IMR-90 (cell line): ENCODE data around the gene KCNMA1. TPM values are rescaled to one million over a fixed set of nuclear protein-coding genes. Genes with fewer than 3 reads are reported as not detected.

Experiments used
- ATAC-seq: fragments of 200-7000 bp; cut with Tn5 transposase; 2 replicates; pipeline ENCODE4 v1.9.1; 2020; ENCODE audit warnings: low read depth, mild to moderate bottlenecking, moderate library complexity
- BruUV-seq: library from RNA; stranded (reverse); fragments of 400-500 nt; replicated peaks from 2 replicates; lab custom pipeline; 2021; lab: Mats Ljungman, UMichigan
- CTCF ChIA-PET: fragments of 300-600 bp; formaldehyde crosslinking; extraction: SDS; loops from one replicate; lab custom pipeline; 2021; ENCODE audit warnings: antibody characterized with exemption; lab: Yijun Ruan, JAX
- POLR2A ChIA-PET: fragments of 300-600 bp; sonication (Branson Sonifier 250); formaldehyde crosslinking; loops from one replicate; lab custom pipeline; 2022; ENCODE audit warnings: antibody characterized with exemption; ENCODE audit not compliant: unreplicated experiment; lab: Charles Lee
- DNase-seq: peaks from one replicate; pipeline ENCODE4 v3.0.0; 2013
- H2AFZ ChIP-seq: replicated peaks from 2 replicates; pipeline ENCODE3; 2013; ENCODE audit warnings: low read length, mild to moderate bottlenecking; ENCODE audit not compliant: poor library complexity
- H2AK5ac ChIP-seq: 2 replicates; pipeline ENCODE4 v1.6.1; 2013; ENCODE audit warnings: low read depth, low read length, inconsistent platforms
- H2AK9ac ChIP-seq: replicated peaks from 2 replicates; pipeline ENCODE3; 2013; ENCODE audit warnings: mild to moderate bottlenecking, low read depth, low read length, moderate library complexity; ENCODE audit not compliant: poor library complexity
- H2BK120ac ChIP-seq: 2 replicates; pipeline ENCODE4 v1.6.1; 2013; ENCODE audit warnings: low read depth, low read length, inconsistent platforms
- H2BK15ac ChIP-seq: 3 replicates; pipeline ENCODE4 v1.6.1; 2013; ENCODE audit warnings: low read depth, low read length, inconsistent platforms
- H2BK20ac ChIP-seq: 2 replicates; pipeline ENCODE4 v1.6.1; 2013; ENCODE audit warnings: low read depth, mild to moderate bottlenecking, inconsistent platforms, low read length, moderate library complexity
- H2BK5ac ChIP-seq: 2 replicates; pipeline ENCODE4 v1.6.1; 2013; ENCODE audit warnings: mild to moderate bottlenecking, low read depth, low read length, inconsistent platforms; ENCODE audit not compliant: poor library complexity, severe bottlenecking
- H3K14ac ChIP-seq: replicated peaks from 2 replicates; pipeline ENCODE4 v1.6.1; 2013; ENCODE audit warnings: low read depth, low read length, inconsistent platforms
- H3K18ac ChIP-seq: 2 replicates; pipeline ENCODE4 v1.6.1; 2013; ENCODE audit warnings: low read depth, low read length, control low read depth
- H3K23ac ChIP-seq: 2 replicates; pipeline ENCODE4 v1.6.1; 2013; ENCODE audit warnings: low read depth, low read length, inconsistent platforms
- H3K27ac ChIP-seq: 2 replicates; pipeline ENCODE4 v1.5.1; 2013; ENCODE audit warnings: mild to moderate bottlenecking, control low read depth, low read length; ENCODE audit not compliant: insufficient read depth
- H3K27me3 ChIP-seq: 2 replicates; pipeline ENCODE4 v1.6.1; 2013; ENCODE audit warnings: low read length; ENCODE audit not compliant: control insufficient read depth, insufficient read depth
- H3K36me3 ChIP-seq: 2 replicates; pipeline ENCODE4 v1.6.1; 2013; ENCODE audit warnings: low read length, mixed read lengths; ENCODE audit not compliant: control insufficient read depth, insufficient read depth
- H3K4ac ChIP-seq: 2 replicates; pipeline ENCODE4 v1.6.1; 2013; ENCODE audit warnings: low read depth, low read length, inconsistent platforms
- H3K4me1 ChIP-seq: 2 replicates; pipeline ENCODE4 v1.6.1; 2013; ENCODE audit warnings: low read length, mixed read lengths; ENCODE audit not compliant: control insufficient read depth, insufficient read depth
- H3K4me2 ChIP-seq: 2 replicates; pipeline ENCODE4 v1.6.1; 2013; ENCODE audit warnings: low read depth, mild to moderate bottlenecking, control low read depth, low read length, moderate library complexity
- H3K4me3 ChIP-seq: 2 replicates; pipeline ENCODE4 v1.5.1; 2013; ENCODE audit warnings: low read depth, mild to moderate bottlenecking, control low read depth, low read length, moderate library complexity; ENCODE audit not compliant: insufficient read depth
- H3K56ac ChIP-seq: 2 replicates; pipeline ENCODE4 v1.6.1; 2013; ENCODE audit warnings: low read length, inconsistent platforms; ENCODE audit not compliant: insufficient read depth; ENCODE audit errors: extremely low read depth
- H3K79me1 ChIP-seq, 2 experiments: 2 replicates each; pipeline ENCODE4 v1.6.1; 2013; ENCODE audit warnings: low read length in 2 of 2, inconsistent platforms in 1 of 2, low read depth in 1 of 2
- H3K9ac ChIP-seq: 2 replicates; pipeline ENCODE4 v1.6.1; 2013; ENCODE audit warnings: low read depth, low read length, control low read depth
- H3K9me1 ChIP-seq: 2 replicates; pipeline ENCODE4 v1.6.1; 2013; ENCODE audit warnings: low read length, inconsistent platforms; ENCODE audit not compliant: insufficient read depth
- H3K9me3 ChIP-seq: 2 replicates; pipeline ENCODE4 v1.6.1; 2013; ENCODE audit warnings: low read length; ENCODE audit not compliant: control insufficient read depth, insufficient read depth
- H4K20me1 ChIP-seq: 2 replicates; pipeline ENCODE4 v1.6.1; 2013; ENCODE audit warnings: low read length, inconsistent platforms; ENCODE audit not compliant: insufficient read depth
- H4K5ac ChIP-seq: 2 replicates; pipeline ENCODE4 v1.6.1; 2013; ENCODE audit warnings: mild to moderate bottlenecking, low read depth, low read length, control low read depth
- H4K8ac ChIP-seq, 2 experiments: 2 replicates each; pipeline ENCODE4 v1.6.1; 2013; ENCODE audit warnings: low read depth in 2 of 2, low read length in 2 of 2, control low read depth in 1 of 2, inconsistent platforms in 1 of 2
- H4K91ac ChIP-seq: 2 replicates; pipeline ENCODE4 v1.6.1; 2013; ENCODE audit warnings: low read depth, low read length, inconsistent platforms; ENCODE audit not compliant: insufficient read depth
- BHLHE40 ChIP-seq: fragments of 150-350 bp; IDR thresholded peaks from 2 replicates; pipeline ENCODE4 v1.6.1; 2016; ENCODE audit warnings: mild to moderate bottlenecking, low read depth, low read length
- CEBPB ChIP-seq: IDR thresholded peaks from 2 replicates; pipeline ENCODE4 v1.6.1; 2012; ENCODE audit warnings: low read depth, low read length, improper control_type of control experiment
- CHD1 ChIP-seq: IDR thresholded peaks from 2 replicates; pipeline ENCODE4 v1.6.1; 2012; ENCODE audit warnings: low read depth, low read length, improper control_type of control experiment
- FOS ChIP-seq: fragments of 150-350 bp; IDR thresholded peaks from 2 replicates; pipeline ENCODE4 v1.6.1; 2016; ENCODE audit warnings: low read depth, low read length
- MAFK ChIP-seq: IDR thresholded peaks from 2 replicates; pipeline ENCODE4 v1.6.1; 2012; ENCODE audit warnings: low read depth, low read length, improper control_type of control experiment
- MXI1 ChIP-seq: IDR thresholded peaks from 2 replicates; pipeline ENCODE4 v1.6.1; 2012; ENCODE audit warnings: low read depth, mild to moderate bottlenecking, low read length, moderate library complexity, borderline replicate concordance
- NFE2L2 ChIP-seq: fragments of 150-350 bp; IDR thresholded peaks from 2 replicates; pipeline ENCODE4 v1.6.1; 2016; ENCODE audit warnings: low read depth, mild to moderate bottlenecking, low read length
- RCOR1 ChIP-seq: IDR thresholded peaks from 2 replicates; pipeline ENCODE4 v1.6.1; 2012; ENCODE audit warnings: mild to moderate bottlenecking, low read length, improper control_type of control experiment; ENCODE audit not compliant: insufficient replicate concordance
- RFX5 ChIP-seq: IDR thresholded peaks from 2 replicates; pipeline ENCODE4 v1.8.0; 2012; ENCODE audit warnings: low read depth, mild to moderate bottlenecking, low read length, moderate library complexity
- SMC3 ChIP-seq: fragments of 150-350 bp; IDR thresholded peaks from 2 replicates; pipeline ENCODE4 v1.6.1; 2016; ENCODE audit warnings: low read depth, mild to moderate bottlenecking, antibody characterized with exemption, low read length, moderate library complexity
- WGBS, 2 experiments: methylation state at CpG; one replicate each; pipeline versions ENCODE4 v1.1.5 to v1.1.7; 2013; ENCODE audit warnings: missing lambda C conversion rate in 2 of 2; ENCODE audit not compliant: insufficient read length in 1 of 2; ENCODE audit errors: extremely low coverage in 2 of 2; 5-methylcytosine and 5-hydroxymethylcytosine counted together
- dilution Hi-C: fragments of 300-500 bp; cut with HindIII; formaldehyde crosslinking; loops from one replicate; pipeline ENCODE4 v1.14.3; 2018; ENCODE audit warnings: low sequenced_read_pairs; ENCODE audit not compliant: unreplicated experiment
- in situ Hi-C: fragments of 300-500 bp; cut with MboI; formaldehyde crosslinking; loops from 3 replicates; pipeline ENCODE4 v1.14.3; 2019; ENCODE audit warnings: low sequenced_read_pairs, inconsistent platforms, mixed read lengths
- intact Hi-C: fragments of 100-400 bp; cut with micrococcal nuclease; formaldehyde crosslinking; loops from 2 replicates; pipeline ENCODE4 v1.10.0; 2022
- polyA plus RNA-seq, 3 experiments: library from polyadenylated mRNA; depleted of rRNA; stranded (reverse); fragments of >200 nt; gene quantifications; 2 replicates each; pipeline ENCODE4 v1.2.3, GENCODE V29; 2012; ENCODE audit warnings: low replicate concordance in 1 of 3
- total RNA-seq: library from RNA; depleted of rRNA; stranded (reverse); fragments of >200 nt; gene quantifications from 2 replicates; pipeline ENCODE4 v1.2.3, GENCODE V29; 2012

Gene KCNMA1
- total and polyA plus RNA-seq, 2 of the 4 experiments (the other 2 are of a cell fraction): 25.6 to 29.6 TPM

GRCh38 chr10:77160679-77161078 is 476.9 kb downstream of the KCNMA1 start:
- Histone ChIP-seq H4K20me1 (peaks cover 8% of the 10 kb centered on the region; the same call in 1 of the 2 replicates), H3K56ac (no peak overlapping the region), H3K4me1 (peaks cover 25% of the 10 kb centered on the region), H2AFZ (peak overlapping the region; percentile 53), H4K8ac (peak overlapping the region in 1 of 2 experiments; percentile 44; a peak in 2 of 4 replicates), H3K27me3 (no peaks in the 10 kb centered on the region), H2AK9ac (peak overlapping the region; percentile 31), H2BK5ac (peak overlapping the region; percentile 81), H2BK20ac (peak overlapping the region; percentile 82; the same call in 1 of the 2 replicates), H3K4me2 (peak overlapping the region; percentile 3; the same call in 1 of the 2 replicates), H3K9me1 (peaks cover 36% of the 10 kb centered on the region), H4K91ac (peak overlapping the region; percentile 45; the same call in 1 of the 2 replicates), H3K27ac (0 out of 2 replicates have a peak overlapping the region, but pooled peaks have one; percentile 11), H3K4me3 (no peak overlapping the region), H3K36me3 (no peaks in the 10 kb centered on the region), H3K18ac (peak overlapping the region; percentile 5; the same call in 1 of the 2 replicates), H3K79me1 (peaks cover 0 to 14% of the 10 kb centered on the region in 2 experiments; a peak in 2 of 4 replicates), H3K14ac (peak overlapping the region; percentile 75), H4K5ac (no peak overlapping the region), H3K9ac (no peak overlapping the region), H2BK120ac (peak overlapping the region; percentile 91), H3K23ac (peak overlapping the region; percentile 42; the same call in 1 of the 2 replicates), H2BK15ac (peak overlapping the region; percentile 53; the same call in 2 of the 3 replicates), H3K9me3 (no peaks in the 10 kb centered on the region), H2AK5ac (peak overlapping the region; percentile 92), H3K4ac (peak overlapping the region; percentile 87)
- intact Hi-C loops: no loop called here
- dilution Hi-C loops: no loop called here
- CTCF ChIA-PET: interaction anchor here (1.4 kb wide), 1 partner anchor 13 kb away, joined by 4 read pairs; no protein-coding TSS in a partner anchor
- no peak; the same call in 1 of the 2 replicates for TF ChIP-seq NFE2L2
- no peak for TF ChIP-seq RFX5
- no peak for TF ChIP-seq RCOR1
- no peak for TF ChIP-seq MXI1
- peak; percentile 39; the same call in 1 of the 2 replicates for TF ChIP-seq CEBPB
- no peak for TF ChIP-seq MAFK
- peak; percentile 62; the same call in 1 of the 2 replicates for TF ChIP-seq FOS
- peak; percentile 37; the same call in 1 of the 2 replicates for TF ChIP-seq BHLHE40
- TF ChIP-seq SMC3: no peak
- no peak for TF ChIP-seq CHD1
- in situ Hi-C loops: no loop called here
- BruUV-seq: no TSS peak
- ATAC-seq (peak; percentile 57), DNase-seq (peak; percentile 97)
- POLR2A ChIA-PET: no interaction called here
- whole genome bisulfite sequencing, 2 experiments: no CpG with 5 or more reads among the region's 1 CpG
